Activated B cell treated with CpG ODN at 0.5 μM for 24 hours (primary cell): Measurements from ENCODE around the gene GPD1L. TPM values are rescaled to one million over a fixed set of nuclear protein-coding genes. Genes with fewer than 3 reads are reported as not detected.

Experiments used
- ATAC-seq: fragments of 200-7000 bp; cut with Tn5 transposase; one replicate; pipeline ENCODE4 v1.10.0; 2021; ENCODE audit warnings: low read depth, mild to moderate bottlenecking, moderate library complexity
- CTCF ChIA-PET: fragments of 350-600 bp; sonication (Branson Sonifier 250); formaldehyde crosslinking; loops from one replicate; lab custom pipeline; 2021; ENCODE audit warnings: antibody characterized with exemption; lab: Charles Lee
- POLR2A ChIA-PET: fragments of 350-600 bp; sonication (Branson Sonifier 250); formaldehyde crosslinking; loops from one replicate; lab custom pipeline; 2021; ENCODE audit warnings: antibody characterized with exemption; lab: Charles Lee
- DNase-seq: peaks from one replicate; pipeline ENCODE4 v3.0.0; 2022
- H3K27ac Mint-ChIP-seq: one replicate; pipeline ENCODE4 v1.8.0; 2020; ENCODE audit warnings: mixed read lengths
- H3K27me3 Mint-ChIP-seq: one replicate; pipeline ENCODE4 v1.8.0; 2021; ENCODE audit warnings: mixed read lengths
- H3K36me3 Mint-ChIP-seq: one replicate; pipeline ENCODE4 v1.8.0; 2021; ENCODE audit warnings: low read depth, mixed read lengths
- H3K4me1 Mint-ChIP-seq: one replicate; pipeline ENCODE4 v1.8.0; 2021; ENCODE audit warnings: mixed read lengths
- H3K4me3 Mint-ChIP-seq: one replicate; pipeline ENCODE4 v1.8.0; 2020; ENCODE audit warnings: mild to moderate bottlenecking, mixed read lengths
- H3K9me3 Mint-ChIP-seq: one replicate; pipeline ENCODE4 v1.8.0; 2020; ENCODE audit warnings: mixed read lengths
- CTCF ChIP-seq: fragments of 200-600 bp; IDR thresholded peaks from one replicate; pipeline ENCODE4 v1.8.0; 2022; ENCODE audit warnings: antibody characterized with exemption, mild to moderate bottlenecking
- intact Hi-C: fragments of 100-400 bp; cut with micrococcal nuclease; formaldehyde crosslinking; loops from one replicate; pipeline ENCODE4 v1.15.1; 2024
- total RNA-seq: library from RNA; stranded (reverse); gene quantifications from 2 replicates; pipeline ENCODE4 v1.2.3, GENCODE V29; 2022

Gene GPD1L
- total RNA-seq, 1 donor from 2014 or later = 8.2 TPM

DNA sequence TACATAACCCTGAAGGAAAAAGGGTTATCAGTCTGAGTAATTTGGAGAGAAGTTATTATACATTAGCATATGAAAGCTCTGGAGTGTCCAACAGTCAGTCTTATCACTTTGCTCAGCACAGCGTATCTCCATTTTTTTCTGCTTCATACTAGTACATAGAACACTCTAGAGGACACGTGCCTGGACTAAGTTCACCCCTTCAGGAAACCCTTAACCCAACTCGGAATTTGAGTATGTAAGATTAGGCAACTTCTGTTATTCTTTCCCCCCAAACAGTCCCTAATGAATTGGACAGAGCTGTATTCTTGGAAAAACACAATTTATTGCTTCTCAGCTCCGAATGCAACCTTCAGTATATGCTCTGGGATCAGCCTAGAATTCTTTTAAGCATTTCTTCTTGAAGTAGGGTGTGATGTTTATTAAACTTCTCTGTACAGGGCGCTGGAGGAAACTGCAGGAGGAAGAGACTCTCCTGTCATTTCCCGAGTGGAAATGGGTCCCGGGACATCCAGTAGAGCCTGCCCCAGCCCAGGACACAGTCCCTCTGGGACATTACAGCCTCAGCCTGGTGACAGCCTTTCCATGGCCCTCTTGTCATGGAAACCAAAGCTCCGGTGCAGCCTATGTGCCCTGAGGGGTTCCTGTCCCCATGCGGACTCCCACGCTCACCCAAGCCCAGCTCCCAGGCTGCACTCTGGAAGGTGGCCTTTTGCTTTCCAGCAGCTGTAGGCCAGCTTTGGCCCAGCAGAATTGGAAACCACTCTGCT, 94.8 kb downstream of the GPD1L start:
- no peak overlapping the region for H3K4me3 Mint-ChIP-seq
- no peaks in the 10 kb centered on the region for H3K36me3 Mint-ChIP-seq
- peaks cover 21% of the 10 kb centered on the region for H3K27me3 Mint-ChIP-seq
- intact Hi-C loops = no loop called here
- no peak for TF ChIP-seq CTCF
- DNase-seq (no peak), ATAC-seq (no peak)
- ChIA-PET CTCF (no interaction called here), POLR2A (no interaction called here)
- H3K9me3 Mint-ChIP-seq = no peaks in the 10 kb centered on the region
- no peak overlapping the region for H3K27ac Mint-ChIP-seq
- H3K4me1 Mint-ChIP-seq = no peaks in the 10 kb centered on the region

DNA sequence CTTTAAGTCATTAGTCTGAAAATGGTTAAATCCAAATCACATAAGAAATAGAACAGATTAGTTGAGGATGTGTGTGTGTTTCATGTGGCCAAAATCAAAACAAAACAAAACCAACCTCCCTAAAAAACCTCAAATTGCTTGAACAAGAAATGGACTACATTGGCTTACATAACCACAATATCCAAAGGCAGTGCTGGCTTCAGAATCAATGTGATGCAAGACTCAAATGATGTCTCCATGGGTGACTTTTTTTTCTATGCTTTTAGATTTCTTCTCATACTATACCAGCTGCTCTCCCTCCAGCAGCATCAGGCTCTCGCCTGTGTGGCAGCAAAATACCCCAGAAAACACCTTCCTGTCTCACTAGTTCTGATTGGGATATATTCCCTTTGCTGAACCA, 96.1 kb downstream of the GPD1L start:
- Mint-ChIP-seq H3K4me1 (no peaks in the 10 kb centered on the region), H3K4me3 (no peak overlapping the region), H3K9me3 (no peaks in the 10 kb centered on the region), H3K36me3 (no peaks in the 10 kb centered on the region), H3K27me3 (peaks cover 21% of the 10 kb centered on the region), H3K27ac (no peak overlapping the region)
- no peak for DNase-seq
- no peak for TF ChIP-seq CTCF
- CTCF ChIA-PET = no interaction called here
- POLR2A ChIA-PET = no interaction called here
- intact Hi-C loops = no loop called here
- no peak for ATAC-seq

GRCh38 chr3:32203854-32204253, 97.4 kb downstream of the GPD1L start:
- intact Hi-C loops = no loop called here
- Mint-ChIP-seq H3K27ac (no peak overlapping the region), H3K4me1 (no peaks in the 10 kb centered on the region), H3K9me3 (no peaks in the 10 kb centered on the region), H3K36me3 (no peaks in the 10 kb centered on the region), H3K4me3 (no peak overlapping the region), H3K27me3 (peaks cover 17% of the 10 kb centered on the region)
- CTCF ChIA-PET = no interaction called here
- ATAC-seq = no peak
- no peak for TF ChIP-seq CTCF
- POLR2A ChIA-PET = no interaction called here
- no peak for DNase-seq

DNA sequence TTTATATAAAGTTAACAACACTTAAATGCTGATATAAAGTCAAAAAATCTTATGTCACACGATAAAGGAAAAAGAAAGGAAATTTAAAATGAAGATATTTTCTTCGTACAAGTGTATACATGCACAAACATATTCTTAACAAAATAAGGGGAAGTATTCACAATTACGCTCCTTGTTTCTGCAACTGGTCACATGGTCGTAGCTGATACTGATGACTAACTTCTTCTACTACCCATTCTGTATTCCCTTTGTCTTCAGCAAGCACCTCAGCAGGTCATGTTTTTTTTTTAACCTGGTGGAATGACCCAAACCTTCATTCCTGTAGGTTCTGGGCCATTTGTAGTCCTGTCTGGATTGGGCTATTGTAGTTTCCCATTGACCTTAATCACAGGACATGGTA, 102.0 kb downstream of the GPD1L start:
- POLR2A ChIA-PET = no interaction called here
- ATAC-seq (no peak), DNase-seq (no peak)
- Mint-ChIP-seq H3K36me3 (no peaks in the 10 kb centered on the region), H3K27me3 (peaks cover 5% of the 10 kb centered on the region), H3K4me1 (no peaks in the 10 kb centered on the region), H3K4me3 (no peak overlapping the region), H3K9me3 (no peaks in the 10 kb centered on the region), H3K27ac (no peak overlapping the region)
- TF ChIP-seq CTCF = no peak
- intact Hi-C loops = no loop called here
- CTCF ChIA-PET = no interaction called here

- no peaks in the 10 kb centered on the region for H3K36me3 Mint-ChIP-seq
- TF ChIP-seq CTCF = no peak
- POLR2A ChIA-PET = no interaction called here
- no peak overlapping the region for H3K4me3 Mint-ChIP-seq
- H3K27ac Mint-ChIP-seq = no peak overlapping the region
- intact Hi-C loops = no loop called here
- peaks cover 15% of the 10 kb centered on the region for H3K27me3 Mint-ChIP-seq
- H3K9me3 Mint-ChIP-seq = peaks cover 7% of the 10 kb centered on the region
- CTCF ChIA-PET = no interaction called here
- ATAC-seq (no peak), DNase-seq (no peak)
- no peaks in the 10 kb centered on the region for H3K4me1 Mint-ChIP-seq
These were observed 108.8 kb downstream of the GPD1L start for GRCh38 chr3:32215185-32215584.
